ENCODE data around the gene POLR3F.

Gene POLR3F

GRCh38 chr20:18466894-18467730 is at the start of gene POLR3F, which contains the start of gene DZANK1:
POLR3F (plus strand) TSS chr20:18467390; CDS start chr20:18467507, 117 bp downstream.
DZANK1 (minus strand) TSS chr20:18467030; CDS start chr20:18465358, 1,672 bp downstream.
- Mint-ChIP-seq H3K27me3 (no peaks in the 10 kb centered on the region), H3K9me3 (no peaks in the 10 kb centered on the region)

DNA sequence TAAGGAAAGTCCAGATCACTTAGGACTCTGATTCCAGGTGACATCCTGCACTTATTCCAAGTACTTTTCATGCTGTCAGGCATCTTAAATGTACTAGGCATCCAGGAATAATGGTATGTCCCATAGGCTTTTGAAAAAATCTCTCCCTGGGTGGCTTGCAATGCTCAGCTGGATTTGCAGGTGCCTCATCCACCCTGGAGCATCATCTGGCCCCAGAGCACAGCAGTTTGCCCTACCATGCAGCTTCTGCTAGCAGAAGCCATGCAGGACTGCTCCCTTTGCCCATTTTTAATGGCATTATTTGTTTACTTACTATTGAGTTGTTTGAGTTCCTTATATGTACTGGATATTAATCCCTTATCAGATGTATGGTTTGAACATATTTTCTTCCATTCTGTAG is 45.6 kb upstream of the POLR3F start:
- Mint-ChIP-seq H3K4me1 (no peaks in the 10 kb centered on the region), H3K9me3 (no peaks in the 10 kb centered on the region), H3K27me3 (no peaks in the 10 kb centered on the region), H3K4me3 (no peak overlapping the region), H3K36me3 (no peaks in the 10 kb centered on the region), H3K27ac (no peak overlapping the region)
- ATAC-seq (replicated peaks) (no peak), DNase-seq (no peak)

More at GRCh38 chr20:18466894-18467730, at the start of gene POLR3F, which contains the start of gene DZANK1:
- H3K4me1 Mint-ChIP-seq: peaks cover 7 to 26% of the 10 kb centered on the region in 2 donors
- H3K27ac Mint-ChIP-seq: peak within 1 kb of the TSS; percentile 99
- peak; percentile 91 for DNase-seq
- peaks cover 8 to 18% of the 10 kb centered on the region in 2 donors for H3K36me3 Mint-ChIP-seq
- peak; percentile 98 to 99 for ATAC-seq (replicated peaks)
- peak within 1 kb of the TSS; percentile 86 to 96 for H3K4me3 Mint-ChIP-seq

- Mint-ChIP-seq H3K27ac (no peak overlapping the region), H3K4me3 (no peak overlapping the region), H3K27me3 (no peaks in the 10 kb centered on the region), H3K36me3 (peaks cover 0 to 3% of the 10 kb centered on the region in 2 donors), H3K9me3 (no peaks in the 10 kb centered on the region), H3K4me1 (no peaks in the 10 kb centered on the region)
- DNase-seq (no peak), ATAC-seq (replicated peaks) (no peak)
Observed at GRCh38 chr20:18427214-18427613, 40.0 kb upstream of the POLR3F start.

GRCh38 chr20:18428490-18429173 is 38.6 kb upstream of the POLR3F start:
- ATAC-seq (replicated peaks) (no peak), DNase-seq (no peak)
- Mint-ChIP-seq H3K4me1 (no peaks in the 10 kb centered on the region), H3K36me3 (peaks cover 0 to 3% of the 10 kb centered on the region in 2 donors), H3K4me3 (no peak overlapping the region), H3K9me3 (no peaks in the 10 kb centered on the region), H3K27ac (no peak overlapping the region), H3K27me3 (no peaks in the 10 kb centered on the region)

- Mint-ChIP-seq H3K27ac (no peak overlapping the region), H3K9me3 (peaks cover 0 to 1% of the 10 kb centered on the region in 2 donors), H3K4me3 (no peak overlapping the region), H3K36me3 (peaks cover 0 to 11% of the 10 kb centered on the region in 2 donors), H3K27me3 (no peaks in the 10 kb centered on the region), H3K4me1 (no peaks in the 10 kb centered on the region)
- DNase-seq: no peak
- ATAC-seq (replicated peaks): no peak
Observed at GRCh38 chr20:18430172-18430826, 36.9 kb upstream of the POLR3F start.

- Mint-ChIP-seq H3K36me3 (peaks cover under 1 to 12% of the 10 kb centered on the region in 2 donors), H3K9me3 (peaks cover under 1 to 1% of the 10 kb centered on the region in 2 donors), H3K4me3 (no peak overlapping the region), H3K4me1 (peaks cover 0 to 2% of the 10 kb centered on the region in 2 donors), H3K27me3 (no peaks in the 10 kb centered on the region), H3K27ac (no peak overlapping the region)
- no peak for ATAC-seq (replicated peaks)
- no peak for DNase-seq
Observed at GRCh38 chr20:18431206-18431605, 36.0 kb upstream of the POLR3F start.

GRCh38 chr20:18436847-18437246 is 30.3 kb upstream of the POLR3F start:
- peak overlapping the region; percentile 72 for H3K27ac Mint-ChIP-seq
- ATAC-seq (replicated peaks) (peak; percentile 60 to 69), DNase-seq (no peak)
- peaks cover 6 to 10% of the 10 kb centered on the region in 2 donors for H3K4me1 Mint-ChIP-seq
- peak overlapping the region in 1 of 2 donors; percentile 28 for H3K4me3 Mint-ChIP-seq
- H3K36me3 Mint-ChIP-seq: peaks cover 2 to 19% of the 10 kb centered on the region in 2 donors
- H3K27me3 Mint-ChIP-seq: no peaks in the 10 kb centered on the region
- peaks cover 7 to 9% of the 10 kb centered on the region in 2 donors for H3K9me3 Mint-ChIP-seq

DNA sequence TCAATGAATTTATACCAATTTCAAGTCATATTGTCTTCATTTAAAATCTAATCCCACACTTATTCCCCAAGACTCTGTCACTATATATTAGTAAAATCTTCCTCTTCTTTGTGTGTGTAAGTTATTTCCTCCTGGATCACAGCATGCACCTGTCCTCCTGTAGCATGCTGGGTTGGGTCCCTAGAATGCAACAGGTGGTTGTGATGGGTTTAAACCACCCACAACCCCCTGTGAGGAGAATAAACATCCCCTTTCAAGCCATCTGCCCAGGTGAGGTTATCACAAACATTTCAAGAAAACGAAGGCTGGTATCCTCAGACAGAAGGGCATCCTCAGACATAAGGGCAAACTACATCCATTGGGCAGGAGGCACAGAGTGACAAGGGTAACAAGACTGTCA is 26.8 kb upstream of the POLR3F start:
- H3K27ac Mint-ChIP-seq: no peak overlapping the region
- H3K9me3 Mint-ChIP-seq: peaks cover 7% of the 10 kb centered on the region in 2 donors
- H3K4me1 Mint-ChIP-seq: peaks cover 6 to 10% of the 10 kb centered on the region in 2 donors
- ATAC-seq (replicated peaks) (no peak), DNase-seq (no peak)
- H3K36me3 Mint-ChIP-seq: peaks cover 2 to 13% of the 10 kb centered on the region in 2 donors
- H3K27me3 Mint-ChIP-seq: no peaks in the 10 kb centered on the region
- no peak overlapping the region for H3K4me3 Mint-ChIP-seq

- H3K27ac Mint-ChIP-seq: no peak overlapping the region
- no peaks in the 10 kb centered on the region for H3K4me1 Mint-ChIP-seq
- DNase-seq: no peak
- H3K36me3 Mint-ChIP-seq: peaks cover 0 to 8% of the 10 kb centered on the region in 2 donors
- H3K27me3 Mint-ChIP-seq: no peaks in the 10 kb centered on the region
- ATAC-seq (replicated peaks): no peak
- H3K9me3 Mint-ChIP-seq: no peaks in the 10 kb centered on the region
- H3K4me3 Mint-ChIP-seq: no peak overlapping the region
Observed at GRCh38 chr20:18443886-18444285, 23.3 kb upstream of the POLR3F start.

- H3K4me3 Mint-ChIP-seq: no peak overlapping the region
- H3K9me3 Mint-ChIP-seq: peaks cover 0 to 6% of the 10 kb centered on the region in 2 donors
- peaks cover 4 to 6% of the 10 kb centered on the region in 2 donors for H3K36me3 Mint-ChIP-seq
- H3K27me3 Mint-ChIP-seq: no peaks in the 10 kb centered on the region
- no peaks in the 10 kb centered on the region for H3K4me1 Mint-ChIP-seq
- no peak for DNase-seq
- H3K27ac Mint-ChIP-seq: no peak overlapping the region
- no peak for ATAC-seq (replicated peaks)
Observed at GRCh38 chr20:18456600-18456999, 10.6 kb upstream of the POLR3F start.

DNA sequence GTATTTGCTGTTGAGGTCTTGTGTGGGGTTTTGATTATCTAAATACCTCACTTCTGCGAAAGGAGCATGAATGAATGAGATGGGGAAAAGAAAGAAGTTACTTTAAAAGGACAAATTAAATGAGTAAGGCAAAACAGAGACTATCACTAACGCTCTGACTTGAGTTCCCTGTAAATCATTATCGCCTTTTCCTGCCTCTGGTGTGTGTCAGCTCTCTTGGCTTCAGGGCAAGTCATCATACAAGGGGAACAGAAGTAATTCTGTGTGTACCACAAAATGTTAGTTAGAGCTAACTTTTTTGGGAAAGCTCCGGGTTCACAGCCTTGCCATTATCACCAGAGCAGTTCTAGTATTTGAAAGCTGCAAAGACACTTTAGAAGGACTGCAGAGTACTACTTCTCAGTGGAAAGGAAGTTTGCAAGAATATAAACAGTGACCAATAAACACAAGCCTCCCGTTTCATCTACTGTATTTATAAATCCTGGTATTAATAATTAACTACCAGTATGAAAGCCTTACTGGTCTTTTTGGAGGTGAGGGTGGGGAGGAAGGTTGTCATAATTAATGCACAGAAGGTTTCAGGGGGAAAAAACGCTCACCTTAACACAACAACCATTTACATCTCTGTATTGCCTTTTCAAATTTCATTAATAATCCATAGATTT is 1.5 kb upstream of the POLR3F start:
- no peak for ATAC-seq (replicated peaks)
- Mint-ChIP-seq H3K27me3 (no peaks in the 10 kb centered on the region), H3K4me3 (no peak overlapping the region), H3K4me1 (peaks cover 7 to 26% of the 10 kb centered on the region in 2 donors), H3K27ac (no peak overlapping the region), H3K9me3 (no peaks in the 10 kb centered on the region), H3K36me3 (peaks cover 4 to 15% of the 10 kb centered on the region in 2 donors)
- DNase-seq: no peak

DNA sequence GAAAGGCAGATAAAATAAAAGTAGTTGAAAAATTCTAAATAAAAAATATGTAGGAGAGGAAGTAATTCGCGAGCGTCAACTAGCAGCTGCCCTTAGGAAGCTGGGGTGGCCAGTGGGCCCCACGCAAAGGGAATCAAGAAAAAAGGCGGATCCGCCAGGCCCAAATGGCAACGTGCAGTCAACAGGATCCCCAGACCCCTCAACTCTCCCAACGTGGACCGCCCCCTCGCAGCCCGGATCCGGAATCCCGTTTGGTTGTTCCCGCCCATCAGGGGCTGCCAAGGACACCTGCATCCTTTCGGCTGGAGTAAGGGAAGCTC is 656 bp upstream of the POLR3F start:
- ATAC-seq (replicated peaks): peak; percentile 3 to 5
- no peak for DNase-seq
- H3K9me3 Mint-ChIP-seq: no peaks in the 10 kb centered on the region

GRCh38 chr20:18477218-18477617 is 10.0 kb downstream of the POLR3F start:
- Mint-ChIP-seq H3K27me3 (no peaks in the 10 kb centered on the region), H3K36me3 (peaks cover 38 to 44% of the 10 kb centered on the region in 2 donors), H3K27ac (no peak overlapping the region), H3K4me3 (no peak overlapping the region), H3K4me1 (no peaks in the 10 kb centered on the region), H3K9me3 (no peaks in the 10 kb centered on the region)
- DNase-seq: no peak
- no peak for ATAC-seq (replicated peaks)

More for the DNA sequence above, 656 bp upstream of the POLR3F start:
- H3K4me1 Mint-ChIP-seq: peaks cover 7 to 26% of the 10 kb centered on the region in 2 donors
- peak overlapping the region; percentile 86 to 96 for H3K4me3 Mint-ChIP-seq
- H3K27ac Mint-ChIP-seq: peak overlapping the region; percentile 99
- H3K27me3 Mint-ChIP-seq: no peaks in the 10 kb centered on the region
- peaks cover 7 to 18% of the 10 kb centered on the region in 2 donors for H3K36me3 Mint-ChIP-seq

DNA sequence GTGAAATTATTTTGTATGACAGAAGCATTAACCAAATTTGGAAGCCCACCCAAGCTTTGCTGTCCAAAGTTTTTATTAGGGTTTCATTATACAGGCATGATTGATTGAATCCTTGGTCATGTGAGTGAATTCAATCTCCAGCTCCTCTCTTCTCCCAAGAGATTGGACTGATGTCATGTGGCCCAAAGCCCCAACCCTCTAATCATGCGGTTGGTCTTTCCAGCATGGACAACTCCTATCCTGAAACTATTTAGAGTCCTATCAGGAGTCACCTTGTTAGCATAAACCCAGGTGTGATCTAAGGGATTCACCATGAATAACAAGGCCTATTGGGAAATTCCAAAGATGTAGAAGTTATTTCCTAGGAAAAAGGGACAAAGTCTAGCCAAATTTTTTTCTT is 10.6 kb downstream of the POLR3F start:
- Mint-ChIP-seq H3K4me3 (no peak overlapping the region), H3K27me3 (no peaks in the 10 kb centered on the region), H3K27ac (no peak overlapping the region), H3K9me3 (no peaks in the 10 kb centered on the region), H3K36me3 (peaks cover 41 to 50% of the 10 kb centered on the region in 2 donors), H3K4me1 (no peaks in the 10 kb centered on the region)
- ATAC-seq (replicated peaks) (no peak), DNase-seq (no peak)
